Endothelial cell of umbilical vein (primary cell): ENCODE data around the gene APC2. TPM values are rescaled to one million over a fixed set of nuclear protein-coding genes. Genes with fewer than 3 reads are reported as not detected.

Experiments
- BruUV-seq: library from RNA; stranded (reverse); fragments of 400-500 nt; replicated peaks from 2 replicates; lab custom pipeline; 2021; lab: Mats Ljungman, UMichigan
- CTCF ChIA-PET: fragments of 300-600, 350-600 bp; sonication (Branson Sonifier 250); formaldehyde crosslinking; loops from one replicate; lab custom pipeline; 2021; ENCODE audit warnings: antibody characterized with exemption, inconsistent platforms; lab: Charles Lee
- POLR2A ChIA-PET: fragments of 300-600, 350-600 bp; sonication (Branson Sonifier 250); formaldehyde crosslinking; loops from one replicate; lab custom pipeline; 2021; ENCODE audit warnings: antibody characterized with exemption, inconsistent platforms; lab: Charles Lee
- DNase-seq: peaks from one replicate; pipeline ENCODE4 v3.0.0-alpha.2; 2011; ENCODE audit warnings: low read depth, low spot score
- FAIRE-seq: peaks from 2 replicates; lab custom pipeline; 2011; peaks lifted over from hg19 to GRCh38; lab: Jason Lieb, UNC
- H2AFZ ChIP-seq: 2 replicates; pipeline ENCODE4 v1.6.0; 2012; ENCODE audit warnings: low read depth, low read length, control low read depth, inconsistent platforms
- H3K27ac ChIP-seq: 2 replicates; pipeline ENCODE4 v1.5.1; 2011; ENCODE audit warnings: low read depth, mild to moderate bottlenecking, control low read depth, low read length, moderate library complexity; ENCODE audit not compliant: insufficient read depth
- H3K27me3 ChIP-seq, 2 experiments: 2 replicates each; pipeline versions ENCODE4 v1.6.0 to v1.6.1; 2011; ENCODE audit warnings: low read length in 2 of 2, mixed read lengths in 1 of 2; ENCODE audit not compliant: control insufficient read depth in 2 of 2, insufficient read depth in 2 of 2
- H3K36me3 ChIP-seq, 2 experiments: 2 replicates in 1 of 2; 3 replicates in 1 of 2; pipeline ENCODE4 v1.5.1; 2011; ENCODE audit warnings: low read length in 2 of 2, mild to moderate bottlenecking in 1 of 2, moderate library complexity in 1 of 2; ENCODE audit not compliant: control insufficient read depth in 2 of 2, insufficient read depth in 2 of 2; ENCODE audit errors: extremely low read depth in 1 of 2
- H3K4me1 ChIP-seq: 3 replicates; pipeline ENCODE4 v1.5.1; 2011; ENCODE audit warnings: mild to moderate bottlenecking, low read length; ENCODE audit not compliant: control insufficient read depth, insufficient read depth; ENCODE audit errors: extremely low read depth
- H3K4me2 ChIP-seq: 2 replicates; pipeline ENCODE4 v1.6.1; 2011; ENCODE audit warnings: low read length, control low read depth, mixed read lengths; ENCODE audit not compliant: insufficient read depth
- H3K4me3 ChIP-seq, 3 experiments: fragments of 200-600 bp in 1 of 3; sonication (generic), shearing (Covaris generic) in 1 of 3; replicated peaks in 1 of 3; 2 replicates each; pipeline ENCODE4 v1.5.1; 2011 to 2016; ENCODE audit warnings: control low read depth in 3 of 3, low read length in 3 of 3, mild to moderate bottlenecking in 2 of 3, inconsistent platforms in 1 of 3, low read depth in 1 of 3, moderate library complexity in 1 of 3; ENCODE audit not compliant: insufficient read depth in 1 of 3
- H3K79me2 ChIP-seq: 2 replicates; pipeline ENCODE4 v1.6.0; 2012; ENCODE audit warnings: low read length, inconsistent platforms; ENCODE audit not compliant: control insufficient read depth, insufficient read depth
- H3K9ac ChIP-seq: replicated peaks from 2 replicates; pipeline ENCODE3; 2011; ENCODE audit warnings: low read length, control low read depth; ENCODE audit not compliant: insufficient read depth; ENCODE audit errors: extremely low read depth
- H3K9me1 ChIP-seq: replicated peaks from 3 replicates; pipeline ENCODE4 v1.6.0; 2011; ENCODE audit warnings: mild to moderate bottlenecking, low read length; ENCODE audit not compliant: control insufficient read depth, insufficient read depth; ENCODE audit errors: extremely low read depth
- H3K9me3 ChIP-seq: replicated peaks from 2 replicates; pipeline ENCODE4 v1.5.1; 2012; ENCODE audit warnings: low read length, inconsistent platforms; ENCODE audit not compliant: control insufficient read depth, insufficient read depth
- H4K20me1 ChIP-seq: replicated peaks from 2 replicates; pipeline ENCODE3; 2011; ENCODE audit warnings: mild to moderate bottlenecking, low read length; ENCODE audit not compliant: control insufficient read depth, insufficient read depth; ENCODE audit errors: extremely low read depth
- CTCF ChIP-seq, 2 donors: IDR thresholded peaks; 1 replicate in 1 of 2; 2 replicates in 1 of 2; pipeline ENCODE4 v1.5.1; 2011; ENCODE audit warnings: low read length in 2 of 2, mild to moderate bottlenecking in 2 of 2, moderate library complexity in 2 of 2, control low read depth in 1 of 2, inconsistent platforms in 1 of 2, low read depth in 1 of 2; ENCODE audit not compliant: insufficient read depth in 1 of 2; ENCODE audit errors: extremely low read depth in 1 of 2
- FOS ChIP-seq: IDR thresholded peaks from 2 replicates; pipeline ENCODE4 v1.6.1; 2011; ENCODE audit warnings: mild to moderate bottlenecking, low read length, moderate library complexity, borderline replicate concordance; ENCODE audit not compliant: insufficient read depth
- POLR2AphosphoS5 ChIP-seq: IDR thresholded peaks from 2 replicates; pipeline ENCODE4 v1.6.1; 2012; ENCODE audit warnings: low read depth, mild to moderate bottlenecking, control low read depth, low read length, moderate library complexity; ENCODE audit not compliant: insufficient read depth
- dilution Hi-C: fragments of 300-500 bp; cut with MboI; formaldehyde crosslinking; loops from one replicate; pipeline ENCODE4 v1.15.0; 2019; ENCODE audit warnings: low sequenced_read_pairs; ENCODE audit not compliant: extremely low pct_ligation_motif_present
- intact Hi-C: fragments of 100-400 bp; cut with micrococcal nuclease; formaldehyde crosslinking; loops from one replicate; pipeline ENCODE4 v1.10.0; 2022
- polyA plus RNA-seq, 4 experiments: library from polyadenylated mRNA; depleted of rRNA in 3 of 4; stranded (reverse) in 3 of 4; unstranded in 1 of 4; fragments of >200 nt; gene quantifications; 2 replicates each; pipeline versions ENCODE4 v1.2.1 to v1.2.3, GENCODE V29; 2011 to 2012; ENCODE audit warnings: missing spikeins in 1 of 4
- total RNA-seq: library from RNA; stranded (reverse); gene quantifications from 2 replicates; pipeline ENCODE4 v1.2.3, GENCODE V29; 2021

The APC2 gene
- total and polyA plus RNA-seq, 2 donors (not counting 3 experiments of a cell fraction or from before 2014, with no cell fraction given) = 0.01 to 0.04 TPM

GRCh38 chr19:1402411-1403070 is 47.4 kb upstream of the APC2 start:
- intact Hi-C loops = loop anchor here (10.0 kb wide), 1 partner anchor 192 kb away; the partner anchor contains the start of gene MBD3
- Histone ChIP-seq H3K27me3 (no peaks in the 10 kb centered on the region), H3K27ac (no peak overlapping the region), H3K79me2 (no peaks in the 10 kb centered on the region), H3K9ac (no peak overlapping the region), H3K9me1 (no peaks in the 10 kb centered on the region), H3K4me3 (no peak overlapping the region), H3K4me1 (peaks cover 18% of the 10 kb centered on the region), H3K36me3 (no peaks in the 10 kb centered on the region), H4K20me1 (no peaks in the 10 kb centered on the region), H3K4me2 (no peak overlapping the region), H2AFZ (no peak overlapping the region), H3K9me3 (no peaks in the 10 kb centered on the region)
- DNase-seq (no peak), FAIRE-seq (no peak)
- dilution Hi-C loops = no loop called here
- TF ChIP-seq FOS (no peak), CTCF (IDR thresholded peaks at IDR 0.05; ENCODE audit: extremely low read depth in 1 of 2, insufficient read depth in 1 of 2, low read depth in 1 of 2, low read length in 2 of 2) (no peak), POLR2AphosphoS5 (no peak)
- BruUV-seq = no TSS peak
- ChIA-PET POLR2A (no interaction called here), CTCF (interaction anchor here (1.1 to 1.4 kb wide), 3 partner anchors 10 to 87 kb away, joined by 3 to 5 read pairs (median 4); no protein-coding TSS in a partner anchor)
